ENCODE data around the gene PRKAG2. TPM values are rescaled to one million over a fixed set of nuclear protein-coding genes. Genes with fewer than 3 reads are reported as not detected.

Gene PRKAG2
- total RNA-seq, 4 donors from 2014 or later, result 19.5 to 30.8 (median 27.6) TPM

DNA sequence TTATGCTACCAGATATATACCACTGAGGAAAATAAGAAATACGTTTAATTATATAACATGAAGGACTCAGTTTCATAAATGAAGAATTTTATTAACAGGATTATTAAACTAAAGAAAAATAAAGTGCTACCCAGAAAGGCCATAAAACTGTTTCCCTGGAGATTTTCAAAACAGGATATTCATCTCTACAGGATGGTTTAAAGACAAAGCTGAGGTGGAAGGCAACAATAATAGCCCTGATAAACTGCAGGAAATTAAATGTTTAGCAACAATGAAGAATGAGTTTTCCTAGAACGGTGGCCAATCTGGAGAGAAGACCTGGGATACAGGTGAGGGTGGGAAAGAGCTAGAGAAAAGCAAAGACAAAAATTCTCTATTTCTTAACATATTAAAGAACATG lies 369.1 kb downstream of the PRKAG2 start:
- DNase-seq, result no peak
- Histone ChIP-seq H3K36me3 (no peaks in the 10 kb centered on the region), H3K4me1 (peaks cover 20 to 32% of the 10 kb centered on the region in 2 donors), H3K27ac (no peak overlapping the region), H3K4me3 (replicated peaks in 1 of 3) (no peak overlapping the region), H3K27me3 (no peaks in the 10 kb centered on the region), H3K9me3 (no peaks in the 10 kb centered on the region)
- TF ChIP-seq, protein P1, sequence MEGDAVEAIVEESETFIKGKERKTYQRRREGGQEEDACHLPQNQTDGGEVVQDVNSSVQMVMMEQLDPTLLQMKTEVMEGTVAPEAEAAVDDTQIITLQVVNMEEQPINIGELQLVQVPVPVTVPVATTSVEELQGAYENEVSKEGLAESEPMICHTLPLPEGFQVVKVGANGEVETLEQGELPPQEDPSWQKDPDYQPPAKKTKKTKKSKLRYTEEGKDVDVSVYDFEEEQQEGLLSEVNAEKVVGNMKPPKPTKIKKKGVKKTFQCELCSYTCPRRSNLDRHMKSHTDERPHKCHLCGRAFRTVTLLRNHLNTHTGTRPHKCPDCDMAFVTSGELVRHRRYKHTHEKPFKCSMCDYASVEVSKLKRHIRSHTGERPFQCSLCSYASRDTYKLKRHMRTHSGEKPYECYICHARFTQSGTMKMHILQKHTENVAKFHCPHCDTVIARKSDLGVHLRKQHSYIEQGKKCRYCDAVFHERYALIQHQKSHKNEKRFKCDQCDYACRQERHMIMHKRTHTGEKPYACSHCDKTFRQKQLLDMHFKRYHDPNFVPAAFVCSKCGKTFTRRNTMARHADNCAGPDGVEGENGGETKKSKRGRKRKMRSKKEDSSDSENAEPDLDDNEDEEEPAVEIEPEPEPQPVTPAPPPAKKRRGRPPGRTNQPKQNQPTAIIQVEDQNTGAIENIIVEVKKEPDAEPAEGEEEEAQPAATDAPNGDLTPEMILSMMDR (IDR thresholded peaks at IDR 0.05), result no peak
- TF ChIP-seq POLR2A (IDR thresholded peaks at IDR 0.05), result no peak
- WGBS, 2 donors, result 77 to 79% methylated on average over 2 of the region's 2 CpGs
- intact Hi-C loops (cut with DNase I), result no loop called here

- Histone ChIP-seq H3K9me3 (no peaks in the 10 kb centered on the region), H3K27me3 (no peaks in the 10 kb centered on the region), H3K4me1 (peaks cover 20 to 27% of the 10 kb centered on the region in 2 donors), H3K36me3 (no peaks in the 10 kb centered on the region), H3K27ac (no peak overlapping the region), H3K4me3 (replicated peaks in 1 of 3) (no peak overlapping the region)
- peak; percentile 20 to 24 for DNase-seq
- WGBS, 2 donors, result 59 to 68% methylated on average over 5 of the region's 5 CpGs
- intact Hi-C loops (cut with DNase I), result no loop called here
- TF ChIP-seq, protein P1 (IDR thresholded peaks at IDR 0.05), result no peak
- TF ChIP-seq POLR2A (IDR thresholded peaks at IDR 0.05), result no peak
These were observed 370.0 kb downstream of the PRKAG2 start for GRCh38 chr7:151506901-151507382.

Small RNAs within 50 kb of the gene (small RNA-seq; reads per million reads assigned to genes)
- not detected for gene RF00019
- not detected for gene RNU6-604P

Other genes with a start within 250 kb of the PRKAG2 start
- gene GALNTL5, start 79.3 kb upstream of the PRKAG2 start, total RNA-seq, result under 1 TPM in 1 of 4 donors, not detected in 3; 0.27 TPM
- 10 to 100 TPM; 59.5 to 87.6 (median 74.9) TPM for gene GALNT11, start 148.6 kb upstream of the PRKAG2 start, total RNA-seq

Data from thyroid gland (tissue), 4 donors.